Kidney (tissue), 14 donors: ENCODE data around the gene CLCA1. TPM values are rescaled to one million over a fixed set of nuclear protein-coding genes. Genes with fewer than 3 reads are reported as not detected.

ENCODE experiments used
- DNase-seq, 5 donors: peaks; one replicate each; pipeline ENCODE4 v3.0.0-alpha.2; 2013 to 2020
- FAIRE-seq: peaks from 2 replicates; lab custom pipeline; 2012; peaks lifted over from hg19 to GRCh38; lab: Jason Lieb, UNC
- H3K27ac ChIP-seq, 2 donors: one replicate each; pipeline ENCODE4 v1.7.0; 2013; ENCODE audit warnings: low read depth in 2 of 2, low read length in 2 of 2, inconsistent platforms in 1 of 2
- H3K27me3 ChIP-seq: one replicate; pipeline ENCODE4 v1.7.1; 2013; ENCODE audit warnings: low read length, inconsistent platforms; ENCODE audit not compliant: control insufficient read depth, insufficient read depth
- H3K36me3 ChIP-seq, 3 donors: one replicate each; pipeline versions ENCODE4 v1.7.0 to v1.7.1; 2013; ENCODE audit warnings: low read length in 3 of 3, control low read depth in 1 of 3, inconsistent platforms in 1 of 3; ENCODE audit not compliant: insufficient read depth in 3 of 3, control insufficient read depth in 2 of 3
- H3K4me1 ChIP-seq, 3 donors: one replicate each; pipeline versions ENCODE4 v1.7.0 to v1.7.1; 2013; ENCODE audit warnings: low read length in 3 of 3, inconsistent platforms in 1 of 3, low read depth in 1 of 3; ENCODE audit not compliant: control insufficient read depth in 2 of 3, insufficient read depth in 2 of 3
- H3K4me3 ChIP-seq, 3 donors: one replicate each; pipeline versions ENCODE4 v1.7.0 to v1.8.1; 2013; ENCODE audit warnings: low read length in 3 of 3, control low read depth in 1 of 3, inconsistent platforms in 1 of 3
- H3K9ac ChIP-seq, 3 donors: one replicate each; pipeline versions ENCODE4 v1.7.0 to v1.7.1; 2013; ENCODE audit warnings: low read length in 3 of 3, control low read depth in 1 of 3, inconsistent platforms in 1 of 3
- H3K9me3 ChIP-seq, 3 donors: one replicate each; pipeline versions ENCODE4 v1.7.0 to v1.7.1; 2013; ENCODE audit warnings: low read length in 3 of 3, control low read depth in 1 of 3, inconsistent platforms in 1 of 3; ENCODE audit not compliant: control insufficient read depth in 2 of 3, insufficient read depth in 1 of 3
- CTCF ChIP-seq: IDR thresholded peaks from 3 replicates; pipeline ENCODE4 v1.5.1; 2012; ENCODE audit warnings: mild to moderate bottlenecking, moderate library complexity, borderline replicate concordance; ENCODE audit not compliant: insufficient read depth; ENCODE audit errors: extremely low read depth
- intact Hi-C: fragments of 100-400 bp; cut with DNase I; formaldehyde crosslinking; loops from one replicate; pipeline ENCODE4 v1.11.1; 2022
- polyA plus RNA-seq: library from polyadenylated mRNA; stranded (reverse); fragments of 350-450 nt; fragmentation: Illumina TruSeq; extraction: RNeasy Lipid Tissue Mini Kit (QIAGEN cat#74804); gene quantifications from one replicate; pipeline ENCODE4 v1.2.3, GENCODE V29; 2014; ENCODE audit warnings: low read depth, low replicate concordance; ENCODE audit not compliant: insufficient read depth
- total RNA-seq: library from RNA; stranded (reverse); fragmentation: NEBNext Ultra II Directional; extraction: Animal tissue kit (Norgen Biotek cat#: 25700); gene quantifications from one replicate; pipeline ENCODE4 v1.2.1, GENCODE V29; 2021
- donor health status: control.
- donor health status: control.
- donor health status: control.
- donor health status: control.
- donor health status: control.
- donor health status: DM: yes; HTN: yes; CAD: no.
- donor health status: Normal renal cell carcinoma (clear cell type).

CLCA1 gene
- total and polyA plus RNA-seq, 2 donors from 2014 or later, result not detected

DNA sequence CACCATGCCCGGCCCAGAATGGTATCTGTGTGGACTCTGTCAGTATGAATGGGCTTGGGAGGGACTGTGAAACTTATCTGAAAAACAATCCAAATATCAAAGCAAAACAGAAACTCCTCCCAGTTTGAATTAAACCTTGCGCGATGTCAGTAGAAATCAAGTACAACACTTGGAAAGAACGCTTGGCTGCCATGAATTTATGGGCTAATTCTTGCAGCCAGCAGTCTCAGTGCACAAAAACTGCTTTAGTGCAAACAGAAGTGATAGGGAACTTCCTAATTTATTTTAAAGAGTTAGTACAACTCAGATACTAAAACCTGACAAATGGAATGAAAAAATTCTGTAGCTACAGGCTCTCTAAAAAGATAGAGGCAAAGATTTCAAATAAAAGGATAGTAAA is 8.5 kb downstream of the CLCA1 start:
- FAIRE-seq, result no peak
- Histone ChIP-seq H3K9ac (no peak overlapping the region), H3K4me3 (no peak overlapping the region), H3K36me3 (no peaks in the 10 kb centered on the region), H3K4me1 (no peaks in the 10 kb centered on the region), H3K27me3 (no peaks in the 10 kb centered on the region), H3K9me3 (no peaks in the 10 kb centered on the region), H3K27ac (no peak overlapping the region)
- DNase-seq, result peak in 1 of 5 donors; percentile 10
- no peak for TF ChIP-seq CTCF
- intact Hi-C loops, result no loop called here

DNA sequence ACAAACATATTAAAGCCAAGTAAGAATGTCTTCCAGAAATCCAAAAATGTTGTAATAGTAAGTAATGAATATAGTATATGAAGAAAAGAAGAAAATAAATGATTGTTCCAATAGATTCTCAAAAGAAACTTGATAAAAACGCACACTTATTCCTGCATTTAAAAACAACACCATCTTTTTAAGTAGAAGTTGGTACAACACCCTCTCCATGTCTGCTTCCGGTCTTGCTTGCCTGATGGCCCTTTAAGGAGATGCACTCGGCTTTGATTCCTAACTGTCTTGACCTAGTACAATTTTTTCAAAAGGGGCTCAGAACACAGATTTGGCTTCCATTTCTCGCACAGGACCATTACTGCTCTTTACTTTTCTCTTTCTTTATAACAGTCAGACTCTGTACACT is 9.0 kb downstream of the CLCA1 start:
- H3K36me3 ChIP-seq, result no peaks in the 10 kb centered on the region
- H3K4me3 ChIP-seq, result no peak overlapping the region
- DNase-seq, result no peak
- FAIRE-seq, result no peak
- TF ChIP-seq CTCF, result no peak
- H3K27ac ChIP-seq, result no peak overlapping the region
- no peak overlapping the region for H3K9ac ChIP-seq
- H3K4me1 ChIP-seq, result no peaks in the 10 kb centered on the region
- no peaks in the 10 kb centered on the region for H3K9me3 ChIP-seq
- H3K27me3 ChIP-seq, result no peaks in the 10 kb centered on the region
- intact Hi-C loops, result no loop called here

GRCh38 chr1:86478416-86479156 is 9.9 kb downstream of the CLCA1 start:
- DNase-seq (no peak), FAIRE-seq (no peak)
- no peak overlapping the region for H3K4me3 ChIP-seq
- no peaks in the 10 kb centered on the region for H3K4me1 ChIP-seq
- H3K27ac ChIP-seq, result no peak overlapping the region
- no peaks in the 10 kb centered on the region for H3K36me3 ChIP-seq
- H3K9me3 ChIP-seq, result no peaks in the 10 kb centered on the region
- no peak overlapping the region for H3K9ac ChIP-seq
- TF ChIP-seq CTCF, result no peak
- intact Hi-C loops, result no loop called here
- no peaks in the 10 kb centered on the region for H3K27me3 ChIP-seq
